ENCODE measurements around the gene CATSPER3.

Gene CATSPER3

GRCh38 chr5:135029477-135030122 lies 61.9 kb downstream of the CATSPER3 start:
- FAIRE-seq = no peak
- no peak for DNase-seq (ENCODE audit: low spot score)

- DNase-seq (ENCODE audit: low spot score) (no peak), FAIRE-seq (no peak)
Observed at GRCh38 chr5:135030123-135030955, 62.6 kb downstream of the CATSPER3 start.

GRCh38 chr5:135030956-135031812 lies 63.5 kb downstream of the CATSPER3 start:
- DNase-seq (ENCODE audit: low spot score) (no peak), FAIRE-seq (no peak)

GRCh38 chr5:135031813-135032694 lies 64.3 kb downstream of the CATSPER3 start:
- FAIRE-seq (no peak), DNase-seq (ENCODE audit: low spot score) (no peak)

GRCh38 chr5:135032695-135032998 lies 64.9 kb downstream of the CATSPER3 start:
- FAIRE-seq = no peak

GRCh38 chr5:135032999-135033861 lies 65.5 kb downstream of the CATSPER3 start:
- DNase-seq (ENCODE audit: low spot score) (no peak), FAIRE-seq (no peak)

More at GRCh38 chr5:135032695-135032998, 64.9 kb downstream of the CATSPER3 start:
- no peak for DNase-seq (ENCODE audit: low spot score)

- no peak for DNase-seq (ENCODE audit: low spot score)
Observed at GRCh38 chr5:135033901-135034235, 66.2 kb downstream of the CATSPER3 start, which contains the start of gene PITX1. Gene PITX1 (minus strand): TSS chr5:135034228. CDS start chr5:135033881, 347 bp downstream.

GRCh38 chr5:135034236-135034962 lies 66.7 kb downstream of the CATSPER3 start:
- FAIRE-seq (no peak), DNase-seq (ENCODE audit: low spot score) (peak; percentile 21)

More at GRCh38 chr5:135033901-135034235, 66.2 kb downstream of the CATSPER3 start, which contains the start of gene PITX1:
- no peak for FAIRE-seq

- no peak for FAIRE-seq
- DNase-seq (ENCODE audit: low spot score) = no peak
Observed at GRCh38 chr5:135034963-135035677, 67.4 kb downstream of the CATSPER3 start.

GRCh38 chr5:135035678-135036030 lies 67.9 kb downstream of the CATSPER3 start:
- DNase-seq (ENCODE audit: low spot score) (no peak), FAIRE-seq (no peak)

- DNase-seq (ENCODE audit: low spot score) = no peak
- FAIRE-seq = no peak
Observed at GRCh38 chr5:135036405-135036804, 68.7 kb downstream of the CATSPER3 start.

- DNase-seq (ENCODE audit: low spot score) (no peak), FAIRE-seq (no peak)
Observed at GRCh38 chr5:135037519-135038204, 70.0 kb downstream of the CATSPER3 start.

- no peak for FAIRE-seq
- DNase-seq (ENCODE audit: low spot score) = no peak
Observed at GRCh38 chr5:135038205-135038812, 70.6 kb downstream of the CATSPER3 start.

- DNase-seq (ENCODE audit: low spot score) (no peak), FAIRE-seq (no peak)
Observed at GRCh38 chr5:135038813-135039270, 71.1 kb downstream of the CATSPER3 start.

GRCh38 chr5:135039271-135040033 lies 71.7 kb downstream of the CATSPER3 start:
- DNase-seq (ENCODE audit: low spot score) (no peak), FAIRE-seq (no peak)

- FAIRE-seq (no peak), DNase-seq (ENCODE audit: low spot score) (no peak)
Observed at GRCh38 chr5:135040034-135040332, 72.3 kb downstream of the CATSPER3 start.

All from RCC 7860 (cell line).